GM18502 (cell line): Measurements from ENCODE around the gene GATB.

Source experiments
- ATAC-seq: cut with Tn5 transposase; IDR thresholded peaks from one replicate; pipeline ENCODE4 v1.9.1; 2021; ENCODE audit warnings: mild to moderate bottlenecking; ENCODE audit not compliant: unreplicated experiment, poor library complexity

The GATB gene

GRCh38 chr4:151786158-151786495, 25.3 kb upstream of the GATB start:
- ATAC-seq = no peak

GRCh38 chr4:151785484-151786157, 24.8 kb upstream of the GATB start:
- ATAC-seq = no peak

- no peak for ATAC-seq
Measured at GRCh38 chr4:151784706-151785105, 23.9 kb upstream of the GATB start.

- no peak for ATAC-seq
Measured at GRCh38 chr4:151783867-151784266, 23.1 kb upstream of the GATB start.

GRCh38 chr4:151782296-151782695, 21.5 kb upstream of the GATB start:
- no peak for ATAC-seq

- no peak for ATAC-seq
Measured at GRCh38 chr4:151781026-151781425, 20.2 kb upstream of the GATB start.

- no peak for ATAC-seq
Measured at GRCh38 chr4:151777471-151777870, 16.7 kb upstream of the GATB start.

- no peak for ATAC-seq
Measured at GRCh38 chr4:151774324-151774723, 13.5 kb upstream of the GATB start.

GRCh38 chr4:151772274-151772673, 11.5 kb upstream of the GATB start:
- no peak for ATAC-seq

GRCh38 chr4:151771664-151772063, 10.9 kb upstream of the GATB start:
- no peak for ATAC-seq

- ATAC-seq = no peak
Measured at GRCh38 chr4:151770154-151770553, 9.3 kb upstream of the GATB start.

- no peak for ATAC-seq
Measured at GRCh38 chr4:151768835-151769234, 8.0 kb upstream of the GATB start.

- ATAC-seq = no peak
Measured at GRCh38 chr4:151766691-151767090, 5.9 kb upstream of the GATB start.

- no peak for ATAC-seq
Measured at GRCh38 chr4:151760002-151760401, 805 bp downstream of the GATB start.

GRCh38 chr4:151753056-151753455, 7.8 kb downstream of the GATB start:
- ATAC-seq = no peak

GRCh38 chr4:151750156-151750555, 10.7 kb downstream of the GATB start:
- ATAC-seq = no peak

- ATAC-seq = no peak
Measured at GRCh38 chr4:151745481-151746231, 15.2 kb downstream of the GATB start.

- ATAC-seq = no peak
Measured at GRCh38 chr4:151744614-151745013, 16.2 kb downstream of the GATB start.

GRCh38 chr4:151743894-151744293, 16.9 kb downstream of the GATB start:
- no peak for ATAC-seq

GRCh38 chr4:151743128-151743854, 17.5 kb downstream of the GATB start:
- no peak for ATAC-seq

GRCh38 chr4:151738720-151739517, 21.9 kb downstream of the GATB start:
- ATAC-seq = no peak
